Tibial nerve (tissue), 4 donors: ENCODE data around the gene PEX14. TPM values are rescaled to one million over a fixed set of nuclear protein-coding genes. Genes with fewer than 3 reads are reported as not detected.

ENCODE experiments used
- DNase-seq, 2 donors: peaks; one replicate each; pipeline ENCODE4 v3.0.0-alpha.2; 2019; ENCODE audit warnings: low spot score in 2 of 2
- H3K27ac ChIP-seq, 4 donors: fragments of 200-600 bp; sonication (generic) in 3 of 4; one replicate each; pipeline ENCODE4 v1.5.1; 2017 to 2019; ENCODE audit warnings: mild to moderate bottlenecking in 1 of 4
- H3K27me3 ChIP-seq, 2 donors: fragments of 200-600 bp; sonication (generic) in 1 of 2; one replicate each; pipeline versions ENCODE4 v1.5.1 to v1.6.0; 2017 to 2019
- H3K36me3 ChIP-seq, 3 donors: fragments of 200-600 bp; sonication (generic); one replicate each; pipeline ENCODE4 v1.5.1; 2018 to 2019
- H3K4me1 ChIP-seq, 4 donors: fragments of 200-600 bp; sonication (generic) in 3 of 4; one replicate each; pipeline ENCODE4 v1.5.1; 2017 to 2019
- H3K4me3 ChIP-seq, 4 donors: fragments of 200-600 bp; sonication (generic) in 3 of 4; one replicate each; pipeline ENCODE4 v1.5.1; 2017 to 2019; ENCODE audit warnings: mild to moderate bottlenecking in 1 of 4, moderate library complexity in 1 of 4
- H3K9me3 ChIP-seq, 4 donors: fragments of 200-600 bp; sonication (generic) in 3 of 4; one replicate each; pipeline ENCODE4 v1.5.1; 2017 to 2019
- EP300 ChIP-seq, 2 donors: sonication (generic); formaldehyde crosslinking; IDR thresholded peaks; one replicate each; pipeline ENCODE4 v1.6.1; 2017; ENCODE audit warnings: antibody characterized with exemption in 2 of 2, mild to moderate bottlenecking in 1 of 2
- POLR2A ChIP-seq, 2 donors: fragments of 450-650 bp; IDR thresholded peaks; one replicate each; pipeline ENCODE4 v1.6.1; 2017; ENCODE audit warnings: antibody characterized with exemption in 2 of 2, mild to moderate bottlenecking in 2 of 2, moderate library complexity in 2 of 2
- WGBS, 2 donors: methylation state at CpG; one replicate each; pipeline ENCODE4 v1.1.5; 2018; 5-methylcytosine and 5-hydroxymethylcytosine counted together
- total RNA-seq, 4 donors: library from RNA; depleted of rRNA; stranded (reverse); fragments of >200 nt; gene quantifications; one replicate each; pipeline ENCODE4 v1.1.0, GENCODE V29; 2016
- TF ChIP-seq, protein P1 (sequence below), 5 experiments: fragments of 200-600 bp in 3 of 5; fragments of 450-650 bp in 2 of 5; sonication (generic) in 3 of 5; IDR thresholded peaks; one replicate each; pipeline ENCODE4 v1.5.1; 2016 to 2019; ENCODE audit warnings: antibody characterized with exemption in 5 of 5, mild to moderate bottlenecking in 3 of 5, moderate library complexity in 2 of 5

Gene PEX14
- total RNA-seq, 4 donors from 2014 or later: 14.4 to 21.8 (median 18.2) TPM

DNA sequence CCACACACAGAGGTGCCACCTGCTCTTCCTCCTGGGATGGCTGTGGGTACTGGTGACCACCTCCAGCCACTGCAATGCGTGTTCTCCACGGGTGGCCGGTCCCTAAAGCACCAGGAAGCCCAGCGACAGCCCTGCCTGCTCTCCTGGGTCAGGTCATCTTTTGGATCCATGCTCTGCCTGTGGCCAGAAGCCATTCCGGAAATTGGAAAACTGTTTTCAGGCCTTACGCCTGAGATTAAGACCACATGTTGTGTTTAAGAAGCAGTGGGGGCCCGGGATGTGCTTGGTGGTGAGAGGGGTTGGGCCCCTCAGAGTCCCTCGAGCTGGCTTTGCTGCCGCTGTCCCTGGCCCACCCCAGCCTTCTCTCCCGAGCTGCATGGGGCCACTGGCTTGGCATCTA is 150.8 kb downstream of the PEX14 start:
- no peaks in the 10 kb centered on the region for H3K27me3 ChIP-seq
- H3K36me3 ChIP-seq: peaks cover 0 to 83% (median 0%) of the 10 kb centered on the region in 3 donors
- H3K4me3 ChIP-seq: no peak overlapping the region
- peaks cover 0 to 32% (median 1%) of the 10 kb centered on the region in 4 donors for H3K4me1 ChIP-seq
- no peak for TF ChIP-seq EP300 (IDR thresholded peaks at IDR 0.05)
- no peak for TF ChIP-seq POLR2A (IDR thresholded peaks at IDR 0.05)
- TF ChIP-seq, protein P1, sequence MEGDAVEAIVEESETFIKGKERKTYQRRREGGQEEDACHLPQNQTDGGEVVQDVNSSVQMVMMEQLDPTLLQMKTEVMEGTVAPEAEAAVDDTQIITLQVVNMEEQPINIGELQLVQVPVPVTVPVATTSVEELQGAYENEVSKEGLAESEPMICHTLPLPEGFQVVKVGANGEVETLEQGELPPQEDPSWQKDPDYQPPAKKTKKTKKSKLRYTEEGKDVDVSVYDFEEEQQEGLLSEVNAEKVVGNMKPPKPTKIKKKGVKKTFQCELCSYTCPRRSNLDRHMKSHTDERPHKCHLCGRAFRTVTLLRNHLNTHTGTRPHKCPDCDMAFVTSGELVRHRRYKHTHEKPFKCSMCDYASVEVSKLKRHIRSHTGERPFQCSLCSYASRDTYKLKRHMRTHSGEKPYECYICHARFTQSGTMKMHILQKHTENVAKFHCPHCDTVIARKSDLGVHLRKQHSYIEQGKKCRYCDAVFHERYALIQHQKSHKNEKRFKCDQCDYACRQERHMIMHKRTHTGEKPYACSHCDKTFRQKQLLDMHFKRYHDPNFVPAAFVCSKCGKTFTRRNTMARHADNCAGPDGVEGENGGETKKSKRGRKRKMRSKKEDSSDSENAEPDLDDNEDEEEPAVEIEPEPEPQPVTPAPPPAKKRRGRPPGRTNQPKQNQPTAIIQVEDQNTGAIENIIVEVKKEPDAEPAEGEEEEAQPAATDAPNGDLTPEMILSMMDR (IDR thresholded peaks at IDR 0.05): no peak
- H3K27ac ChIP-seq: no peak overlapping the region
- DNase-seq: no peak
- H3K9me3 ChIP-seq: no peaks in the 10 kb centered on the region
- 70 to 80% methylated on average over 10 of the region's 10 CpGs for WGBS, 2 donors

- no peak overlapping the region for H3K4me3 ChIP-seq
- no peaks in the 10 kb centered on the region for H3K27me3 ChIP-seq
- 60 to 80% methylated on average over 7 to 13 of the region's 13 CpGs for WGBS, 2 donors
- DNase-seq: no peak
- TF ChIP-seq, protein P1 (IDR thresholded peaks at IDR 0.05): no peak
- TF ChIP-seq EP300 (IDR thresholded peaks at IDR 0.05) (no peak), POLR2A (IDR thresholded peaks at IDR 0.05) (no peak)
- H3K36me3 ChIP-seq: peaks cover 0 to 90% (median 0%) of the 10 kb centered on the region in 3 donors
- H3K4me1 ChIP-seq: peaks cover 0 to 36% (median 1%) of the 10 kb centered on the region in 4 donors
- no peaks in the 10 kb centered on the region for H3K9me3 ChIP-seq
- no peak overlapping the region for H3K27ac ChIP-seq
These were observed 151.5 kb downstream of the PEX14 start for GRCh38 chr1:10626131-10626731.

GRCh38 chr1:10626791-10627410 is 152.2 kb downstream of the PEX14 start:
- Histone ChIP-seq H3K36me3 (peaks cover 0 to 92% (median 0%) of the 10 kb centered on the region in 3 donors), H3K27ac (no peak overlapping the region), H3K9me3 (no peaks in the 10 kb centered on the region), H3K4me1 (peaks cover 0 to 43% (median 1%) of the 10 kb centered on the region in 4 donors), H3K27me3 (no peaks in the 10 kb centered on the region), H3K4me3 (no peak overlapping the region)
- TF ChIP-seq POLR2A (IDR thresholded peaks at IDR 0.05): no peak
- TF ChIP-seq, protein P1 (IDR thresholded peaks at IDR 0.05): no peak
- TF ChIP-seq EP300 (IDR thresholded peaks at IDR 0.05): no peak
- WGBS, 2 donors: 89% methylated on average over 22 of the region's 22 CpGs
- DNase-seq: no peak

GRCh38 chr1:10628685-10629084 is 153.9 kb downstream of the PEX14 start:
- WGBS, 2 donors: 50% methylated on average over 6 to 7 of the region's 7 CpGs
- no peaks in the 10 kb centered on the region for H3K27me3 ChIP-seq
- H3K4me1 ChIP-seq: peaks cover 0 to 58% (median 1%) of the 10 kb centered on the region in 4 donors
- peak overlapping the region in 2 of 4 donors; percentile 8 to 20 for H3K27ac ChIP-seq
- peaks cover 0 to 80% (median 0%) of the 10 kb centered on the region in 3 donors for H3K36me3 ChIP-seq
- H3K9me3 ChIP-seq: no peaks in the 10 kb centered on the region
- H3K4me3 ChIP-seq: no peak overlapping the region
- TF ChIP-seq, protein P1 (IDR thresholded peaks at IDR 0.05): no peak
- TF ChIP-seq EP300 (IDR thresholded peaks at IDR 0.05) (no peak), POLR2A (IDR thresholded peaks at IDR 0.05) (no peak)
- DNase-seq: peak; percentile 55 to 68
